NCI-H82 treated with DMSO at 0.1 percent for 48 hours (cell line): ENCODE data around the gene MDP1.
A peak's percentile ranks its signal among the peaks of the same experiment; 100 is the strongest.

ENCODE experiments used
- DNase-seq: peaks from one replicate; lab custom pipeline; 2025; ENCODE audit not compliant: unreplicated experiment; lab: John Stamatoyannopoulos, UW

The MDP1 gene

DNA sequence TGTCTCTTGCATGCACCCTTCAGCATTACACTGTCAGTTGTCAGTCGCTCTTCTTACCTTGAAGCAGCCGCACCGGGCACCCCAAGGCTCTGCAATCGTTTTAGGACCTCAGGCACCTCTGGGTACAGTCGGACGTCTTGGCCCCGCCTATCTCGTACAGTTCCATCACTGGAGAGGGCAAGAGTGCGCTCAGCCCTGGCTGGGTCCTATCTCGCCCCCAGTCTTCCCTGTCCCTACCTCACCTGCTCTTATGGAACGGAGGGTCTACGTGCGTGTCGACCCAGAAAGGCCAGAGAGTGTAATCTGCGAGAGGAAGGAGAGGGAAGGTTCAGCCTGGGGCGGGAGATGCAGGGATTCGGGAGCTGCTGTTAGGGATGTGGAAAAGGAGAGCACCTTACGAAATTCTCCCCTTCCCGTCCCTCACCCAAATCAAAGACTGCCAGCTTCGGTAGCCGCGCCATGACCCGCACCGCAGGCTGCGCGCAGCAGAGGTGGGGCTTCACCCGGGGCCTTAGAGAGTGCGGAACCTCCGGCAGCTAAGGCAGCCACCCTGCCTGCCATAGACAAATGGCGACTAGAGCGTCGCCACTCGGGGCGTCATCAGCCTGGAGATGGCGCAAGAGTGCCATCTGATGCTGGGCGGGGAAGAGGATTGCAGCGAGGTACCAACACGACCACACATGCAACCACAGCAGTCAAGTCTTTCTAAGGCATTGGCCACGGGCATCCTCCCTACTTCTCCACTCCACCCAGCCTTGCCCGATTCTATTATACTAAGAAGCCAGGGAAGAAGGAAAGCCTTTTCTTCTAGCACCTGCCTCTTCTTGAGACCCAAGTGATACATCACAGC is at the start of gene MDP1:
Gene MDP1, minus strand, starts transcription at position 572 of the 850 bp plus-strand sequence. Its CDS starts 111 bp downstream, at position 461.
- peak; percentile 48 for DNase-seq

DNA sequence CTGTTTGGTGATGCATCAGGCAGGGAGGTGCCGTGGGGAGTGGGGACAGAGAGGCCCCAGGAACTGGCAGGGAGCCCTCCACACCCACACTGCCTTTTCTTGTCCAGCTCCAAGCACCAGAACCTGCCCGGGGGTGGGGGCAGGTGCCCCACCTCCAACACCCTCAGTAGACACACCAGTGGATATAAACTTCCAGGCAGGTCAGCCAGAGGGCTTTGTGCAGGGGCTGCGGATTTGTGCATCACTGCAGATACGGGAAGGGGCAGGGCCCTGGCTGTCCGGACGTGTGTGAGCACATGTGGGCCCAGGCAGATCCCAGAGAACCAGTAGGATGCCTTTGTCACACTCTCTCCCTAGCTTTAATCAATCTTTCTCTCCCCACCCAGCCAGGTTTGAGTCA is 48.4 kb upstream of the MDP1 start:
- no peak for DNase-seq

DNA sequence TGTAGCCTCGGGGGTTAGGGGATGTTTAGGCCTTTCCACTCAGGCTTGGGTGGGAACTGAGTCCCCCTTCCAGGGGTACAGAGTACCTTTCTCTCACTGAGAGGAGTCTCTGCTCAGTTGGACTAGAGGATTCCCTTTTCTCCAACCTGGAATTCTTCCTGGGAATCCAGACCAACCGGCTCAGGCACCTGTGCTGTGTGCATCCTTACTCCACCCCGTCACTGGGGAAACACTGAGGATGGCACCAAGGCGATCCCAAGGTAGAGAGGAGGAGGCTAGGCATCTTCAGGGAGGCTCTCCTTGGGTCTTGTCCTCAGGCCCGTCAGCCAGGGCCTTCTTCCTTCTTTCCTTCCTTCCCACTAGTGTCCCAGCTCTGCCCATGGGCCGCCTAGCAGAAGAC is 48.0 kb upstream of the MDP1 start:
- DNase-seq = no peak

DNA sequence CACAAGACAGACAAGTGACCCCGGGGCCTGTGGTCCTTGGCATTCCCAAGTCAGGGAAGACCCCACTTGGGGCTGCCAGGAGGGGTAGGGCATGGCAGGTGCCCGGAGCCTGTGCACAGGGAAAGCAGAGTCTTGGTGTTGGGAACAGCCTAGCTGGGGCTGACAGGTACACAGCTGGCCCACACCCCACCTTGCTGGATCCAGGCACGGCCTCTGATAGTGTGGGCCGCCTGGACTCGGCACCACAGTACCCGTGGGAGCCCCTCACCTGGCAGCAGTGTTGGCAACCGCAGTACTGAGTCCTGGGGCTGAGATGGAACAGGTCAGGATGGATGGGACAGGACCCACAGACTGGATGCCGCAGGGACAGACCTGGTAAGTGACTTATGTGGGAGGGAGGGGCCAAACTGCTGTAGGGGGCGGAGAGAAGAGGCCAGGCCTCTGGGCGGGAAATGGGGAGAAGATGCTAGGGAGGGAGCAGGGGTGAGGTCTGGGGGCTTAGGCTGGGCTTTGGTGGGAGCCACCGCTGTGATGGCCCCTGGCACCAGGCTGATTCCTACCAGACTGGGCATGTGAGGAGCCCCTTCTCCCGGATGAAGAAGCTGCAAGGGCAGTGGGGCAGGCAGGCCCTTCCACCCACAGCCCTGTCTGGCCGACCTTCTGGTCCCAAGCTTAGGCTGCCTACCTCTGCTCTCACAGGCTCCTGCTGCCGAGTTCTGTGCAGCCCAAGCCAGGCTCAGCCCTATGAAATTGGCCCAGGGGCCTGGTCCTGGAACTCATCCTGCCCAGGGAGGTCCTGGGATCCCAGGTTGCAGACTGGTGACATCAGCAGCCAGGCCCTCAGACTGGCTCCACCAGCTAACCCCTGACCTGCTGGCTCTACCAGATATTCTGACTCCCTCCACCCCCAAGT is 47.2 kb upstream of the MDP1 start, which contains the start of gene TGM1:
Gene TGM1, minus strand, starts transcription at position 357 of the 913 bp plus-strand sequence. CDS start 825 bp downstream, outside the sequence.
- no peak for DNase-seq

DNA sequence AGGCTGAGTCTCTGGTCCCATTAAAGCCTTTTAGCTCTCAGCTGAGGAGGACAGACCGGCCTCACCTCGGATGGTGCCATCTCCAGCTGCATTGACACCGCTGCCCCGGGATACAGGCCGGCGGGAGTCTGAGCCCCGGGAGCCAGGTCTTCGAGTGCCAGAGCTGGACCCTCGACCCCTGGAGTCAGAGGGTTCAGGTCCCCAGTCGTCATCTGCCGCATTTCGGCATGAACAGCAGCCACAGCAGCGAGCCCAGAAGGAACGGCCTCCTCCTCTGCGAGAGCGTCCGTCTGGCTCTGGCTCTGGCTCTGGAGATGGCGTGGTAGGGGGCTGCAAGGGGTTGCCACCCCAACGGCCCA is 46.1 kb upstream of the MDP1 start:
- no peak for DNase-seq

DNA sequence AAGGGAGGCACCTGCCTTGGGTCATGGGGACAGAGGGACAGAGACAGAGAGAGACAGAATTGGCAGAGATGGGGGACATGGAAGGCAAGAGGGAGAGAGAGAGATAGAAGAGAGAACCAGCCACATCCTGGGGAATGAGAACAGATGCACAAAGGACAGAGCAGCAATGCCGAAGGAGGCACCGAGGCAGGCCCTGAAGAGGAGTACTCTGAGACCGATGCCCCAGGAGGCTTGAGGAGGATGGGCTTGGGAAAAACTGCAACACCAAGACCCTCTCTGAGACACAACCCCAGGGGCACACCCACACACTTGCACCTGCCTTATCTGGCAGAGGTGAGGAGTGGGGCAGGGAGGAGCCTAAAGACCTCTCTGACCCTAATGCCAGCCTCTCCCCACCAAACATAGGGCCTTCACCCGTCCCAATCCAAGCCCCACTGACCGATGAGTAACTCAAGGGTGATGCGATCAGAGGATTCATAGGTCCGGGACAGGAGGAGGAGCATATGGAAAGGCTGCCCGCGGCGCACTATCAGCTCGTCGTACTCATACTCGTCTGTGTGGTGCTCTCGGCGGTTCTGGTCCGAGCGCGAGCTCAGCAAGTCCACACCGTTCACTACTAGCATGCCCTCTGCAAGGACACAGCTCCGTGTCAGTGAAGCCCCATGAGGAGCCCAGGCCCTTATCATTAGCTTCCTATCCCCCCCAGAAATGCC is 45.5 kb upstream of the MDP1 start:
- DNase-seq = no peak

DNA sequence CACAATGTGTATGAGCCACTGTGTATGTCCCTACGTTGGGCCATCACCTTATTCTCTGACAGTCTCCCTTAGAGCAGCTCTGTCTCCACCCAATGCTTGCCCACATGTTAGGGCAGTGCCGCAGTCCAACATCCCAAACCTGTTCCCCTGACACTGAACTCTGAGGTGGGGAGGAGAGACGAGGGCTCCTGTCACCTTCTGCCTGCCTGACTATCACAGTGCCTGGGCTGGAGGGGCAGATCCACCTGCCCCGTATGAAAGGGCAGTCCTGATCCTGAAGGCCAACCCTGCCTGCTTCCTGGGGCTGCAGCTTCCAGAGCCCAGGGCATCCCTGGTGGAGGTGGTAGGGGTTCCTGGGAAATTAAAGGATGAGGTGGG is 44.9 kb upstream of the MDP1 start:
- no peak for DNase-seq

DNA sequence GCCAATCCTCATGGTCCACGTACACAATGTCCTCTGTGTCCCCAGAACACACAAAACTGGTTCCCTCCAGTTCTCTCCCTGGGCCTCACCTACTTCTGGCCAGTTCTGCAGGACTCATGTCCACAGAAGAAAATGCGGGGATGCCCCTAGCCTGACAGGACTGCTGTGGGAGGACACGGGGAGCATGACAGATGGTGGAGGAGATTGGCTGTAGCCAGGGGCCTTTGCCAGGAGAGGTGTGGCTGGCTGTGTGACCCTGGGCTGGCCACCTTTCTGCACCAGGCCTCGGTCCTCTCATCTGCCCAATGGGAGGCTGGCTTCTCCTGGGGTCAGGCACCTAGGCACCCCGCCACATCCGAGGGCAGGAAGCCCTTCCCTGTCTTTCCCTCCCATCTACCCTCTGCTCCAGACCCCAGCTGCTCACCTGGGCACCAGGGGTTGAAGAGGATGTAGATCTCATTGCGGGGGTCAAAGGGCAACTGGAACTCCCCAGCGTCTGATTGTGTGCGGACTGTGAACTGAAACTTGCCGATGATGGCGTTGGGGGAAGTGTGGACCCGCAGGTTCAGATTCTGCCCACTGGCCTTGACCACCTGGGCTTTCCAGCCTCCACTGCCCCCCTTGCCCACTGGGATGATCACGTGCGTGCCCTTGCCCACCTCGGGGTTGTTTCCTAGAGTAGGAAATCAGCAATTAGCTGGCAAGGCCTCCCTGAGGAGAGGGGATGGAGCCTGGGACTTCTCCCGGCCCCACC is 44.3 kb upstream of the MDP1 start:
- no peak for DNase-seq

DNA sequence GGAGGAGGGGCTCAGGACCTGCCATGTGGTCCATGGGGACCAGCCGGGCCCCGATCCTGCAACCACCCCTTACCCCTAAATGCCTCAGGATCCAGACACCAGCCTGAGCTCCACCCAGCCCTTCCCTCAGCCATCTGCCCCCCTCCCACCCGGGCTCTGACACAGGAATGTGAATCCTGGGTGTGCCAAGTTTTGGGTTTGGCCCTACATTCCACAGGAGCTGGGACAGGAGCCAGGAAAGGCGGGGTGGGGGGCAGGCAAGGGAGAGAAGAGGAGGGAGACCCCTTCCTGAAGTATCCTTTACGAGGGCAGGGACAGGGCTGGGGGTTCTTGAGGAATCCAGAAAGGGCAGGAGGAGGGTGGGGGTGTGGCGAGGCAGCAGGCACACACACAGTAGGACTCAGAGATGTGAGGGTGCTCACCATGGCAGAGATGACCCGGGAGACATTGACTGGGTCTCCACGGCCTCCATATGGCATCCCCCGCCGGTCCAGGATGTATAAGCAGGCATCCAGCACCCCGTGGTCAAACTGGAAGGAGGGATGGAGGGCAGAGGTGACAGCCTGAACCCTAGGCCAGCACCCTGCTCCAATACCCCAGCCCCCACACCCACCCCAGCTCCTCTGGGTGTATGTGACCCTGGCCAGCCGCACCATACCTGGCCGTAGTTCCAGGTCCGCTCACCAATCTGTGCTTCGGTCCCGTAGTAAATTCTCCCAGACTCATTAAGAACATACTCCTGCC is 43.6 kb upstream of the MDP1 start:
- no peak for DNase-seq

DNA sequence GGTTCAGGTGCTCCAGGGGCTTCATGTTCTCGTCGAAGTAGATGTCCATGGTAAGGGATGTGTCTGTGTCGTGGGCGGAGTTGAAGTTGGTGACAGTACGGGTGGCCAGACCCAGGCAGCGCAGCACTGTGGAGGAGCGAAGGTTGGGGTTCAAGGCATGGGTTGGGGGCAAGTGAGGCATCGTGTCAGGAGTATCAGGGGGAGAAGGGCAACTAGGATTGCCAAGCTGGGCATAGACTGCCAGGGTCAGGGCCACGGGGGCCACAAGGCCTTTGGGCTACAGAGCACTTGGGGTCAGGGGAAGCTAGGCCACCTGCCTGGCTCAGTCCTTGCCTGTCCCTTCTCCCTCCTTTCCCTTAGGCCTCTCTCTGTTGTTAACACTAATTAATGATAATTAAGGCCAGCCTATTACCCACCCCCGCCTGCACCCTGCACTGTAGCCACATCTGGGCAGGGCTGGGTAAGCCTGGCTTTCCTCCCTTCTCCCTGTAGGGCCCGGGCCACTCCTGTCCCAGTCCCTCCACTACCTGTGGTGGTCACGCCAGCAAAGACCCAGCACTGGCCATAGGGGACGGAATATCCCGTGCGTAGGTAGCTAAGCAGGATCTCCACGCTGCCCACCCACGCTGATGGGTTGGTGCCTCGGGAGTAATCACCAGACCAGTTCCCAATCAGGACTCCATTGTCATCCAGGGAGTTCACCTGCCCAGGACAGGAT is 42.8 kb upstream of the MDP1 start:
- no peak for DNase-seq

DNA sequence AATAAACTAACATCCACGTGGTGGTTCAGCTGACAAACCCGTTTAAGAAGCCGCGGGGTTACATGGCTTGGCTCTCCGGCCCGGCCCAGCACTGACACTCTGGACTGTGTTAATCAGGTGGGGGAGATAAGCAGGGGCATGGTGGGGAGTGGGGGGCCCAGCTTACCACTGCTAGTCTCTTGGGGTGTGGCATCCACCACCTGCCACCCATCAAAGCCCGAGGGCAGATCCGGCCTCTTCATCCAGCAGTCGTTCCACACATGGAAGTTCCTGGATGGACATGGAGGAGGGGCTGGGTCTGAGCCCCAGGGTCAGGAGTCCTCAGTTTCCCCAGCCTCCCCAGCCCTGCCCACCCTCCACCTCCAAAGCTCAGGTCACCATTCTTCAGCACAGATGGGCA is 42.3 kb upstream of the MDP1 start:
- no peak for DNase-seq

DNA sequence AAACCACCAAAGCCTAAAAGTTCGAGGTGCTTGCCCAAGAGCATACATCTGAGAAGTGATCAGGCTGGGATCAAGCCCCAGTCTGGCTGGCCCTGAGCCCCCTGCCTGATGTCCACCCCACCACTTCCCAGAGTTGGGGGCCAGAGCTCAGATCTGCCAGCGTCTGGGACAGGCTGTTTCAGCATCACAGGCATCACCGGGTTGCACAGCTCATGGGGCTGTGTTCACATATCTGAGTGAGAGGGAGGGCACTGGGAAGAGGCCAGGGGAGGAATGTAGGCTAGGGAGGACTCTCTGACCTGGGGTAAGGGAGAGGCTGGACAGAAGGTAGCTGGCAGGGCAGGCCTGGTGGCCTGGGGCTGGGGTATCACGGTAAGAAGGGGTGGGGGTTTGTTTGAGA is 41.1 kb upstream of the MDP1 start:
- DNase-seq = no peak

DNA sequence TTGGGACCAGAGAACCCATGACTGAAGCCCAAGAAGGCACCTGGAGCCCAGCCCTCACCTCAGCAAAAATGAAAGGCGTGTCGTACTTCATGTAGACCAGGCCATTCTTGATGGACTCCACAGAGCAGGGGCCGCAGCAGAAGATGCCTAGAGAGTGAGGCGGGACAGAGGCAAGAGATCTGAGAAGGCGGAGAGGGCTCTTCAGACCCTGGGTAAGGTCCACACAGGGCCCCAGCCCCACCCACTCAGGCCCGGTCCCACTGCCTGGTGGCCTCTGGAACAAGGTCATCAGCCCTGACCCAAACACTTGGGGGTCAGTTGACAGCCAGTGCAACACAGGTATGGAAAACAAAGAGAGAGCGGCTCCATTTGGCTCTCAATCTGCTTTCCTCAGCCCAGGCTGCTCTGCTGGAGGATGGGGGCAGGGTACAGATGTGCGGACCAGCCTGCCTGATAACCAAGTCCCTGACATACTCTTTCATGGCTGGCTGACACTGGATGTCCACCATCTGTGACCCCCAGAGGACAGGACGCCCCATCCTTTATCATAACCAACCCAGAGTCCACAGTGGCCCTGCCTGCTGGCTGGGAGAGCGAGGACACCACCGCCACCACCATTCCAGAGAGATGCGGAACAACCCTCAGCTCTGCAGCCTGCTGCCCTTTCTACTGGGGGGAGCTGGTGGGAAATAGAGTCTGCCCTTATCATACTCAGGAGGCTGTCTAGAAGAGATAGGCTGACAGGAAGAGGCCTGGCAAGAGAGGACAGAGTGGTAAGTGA is 40.3 kb upstream of the MDP1 start:
- no peak for DNase-seq

DNA sequence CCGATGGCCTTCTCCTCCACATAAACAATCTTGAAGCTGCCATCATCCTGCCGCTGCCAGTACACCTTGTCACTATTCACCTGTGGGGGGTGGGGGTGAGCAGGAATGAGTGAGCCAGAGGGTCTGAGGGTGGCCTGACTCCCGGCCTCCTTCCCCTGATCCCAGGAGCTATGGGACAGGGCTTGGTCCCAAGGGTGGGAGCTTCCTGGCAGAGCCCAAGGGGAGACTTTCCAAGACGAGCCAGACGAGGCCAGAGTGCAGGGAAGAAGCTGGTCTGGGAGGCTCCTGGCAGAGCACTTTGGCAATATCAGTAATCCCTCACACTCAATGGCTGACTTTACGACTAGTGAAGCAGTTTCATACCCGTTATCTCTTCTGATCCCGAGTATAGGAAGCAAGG is 39.6 kb upstream of the MDP1 start:
- DNase-seq = no peak

DNA sequence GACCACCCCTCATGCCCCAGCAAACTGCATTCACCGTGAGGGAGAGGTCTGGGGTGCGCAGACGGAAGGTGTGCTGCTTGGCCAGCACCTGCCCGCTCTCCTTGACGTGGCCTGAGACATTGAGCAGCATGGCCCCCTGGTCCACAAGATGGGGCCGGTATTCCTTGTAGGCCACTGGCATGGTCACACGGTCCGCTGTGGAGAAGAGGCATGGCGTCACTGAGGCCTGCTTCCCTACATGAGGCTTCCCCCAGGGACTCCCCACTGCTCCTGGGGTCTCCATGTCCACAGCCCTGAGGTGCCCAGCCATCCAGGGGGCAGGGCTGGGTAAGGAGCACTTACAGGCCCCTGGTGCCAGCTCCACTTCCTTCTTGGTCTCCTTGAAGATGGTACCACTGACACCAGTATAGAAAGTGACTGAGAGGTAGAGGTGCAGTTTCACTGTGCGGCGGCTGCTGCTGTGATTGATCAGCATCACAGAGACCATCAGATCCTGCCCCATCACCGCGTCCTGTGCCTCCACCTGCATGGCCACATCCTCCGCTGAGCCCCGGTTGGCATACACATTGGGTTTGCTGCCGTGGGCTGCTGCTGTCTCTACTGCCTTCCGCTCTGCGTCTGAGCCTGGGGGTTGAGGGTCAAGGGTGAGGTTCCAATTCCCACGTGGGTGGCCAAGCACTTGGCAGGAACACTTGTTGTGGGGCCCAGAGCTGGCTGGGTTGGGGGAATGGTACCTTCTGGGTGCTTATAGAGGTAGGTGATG is 38.9 kb upstream of the MDP1 start:
- DNase-seq = no peak

DNA sequence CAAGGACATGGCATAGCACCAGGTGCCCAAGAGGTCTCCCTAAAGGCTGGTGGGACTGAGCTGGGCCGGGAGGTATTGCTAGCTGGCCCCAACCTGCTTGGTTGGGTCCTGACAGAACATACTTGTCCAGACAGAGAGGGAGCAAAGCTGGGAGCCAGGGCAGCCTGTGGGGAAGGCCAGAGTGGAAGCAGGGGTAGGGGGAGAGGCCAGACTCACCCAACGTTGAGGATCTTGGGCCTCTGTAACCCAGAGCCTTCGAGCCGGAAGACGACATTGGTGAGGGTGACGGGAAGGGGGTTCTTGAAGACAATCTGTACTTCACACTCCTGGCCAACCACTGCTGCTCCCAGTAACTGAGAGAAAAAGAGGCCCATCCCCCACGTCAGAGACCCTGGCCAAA is 38.1 kb upstream of the MDP1 start:
- DNase-seq = no peak

DNA sequence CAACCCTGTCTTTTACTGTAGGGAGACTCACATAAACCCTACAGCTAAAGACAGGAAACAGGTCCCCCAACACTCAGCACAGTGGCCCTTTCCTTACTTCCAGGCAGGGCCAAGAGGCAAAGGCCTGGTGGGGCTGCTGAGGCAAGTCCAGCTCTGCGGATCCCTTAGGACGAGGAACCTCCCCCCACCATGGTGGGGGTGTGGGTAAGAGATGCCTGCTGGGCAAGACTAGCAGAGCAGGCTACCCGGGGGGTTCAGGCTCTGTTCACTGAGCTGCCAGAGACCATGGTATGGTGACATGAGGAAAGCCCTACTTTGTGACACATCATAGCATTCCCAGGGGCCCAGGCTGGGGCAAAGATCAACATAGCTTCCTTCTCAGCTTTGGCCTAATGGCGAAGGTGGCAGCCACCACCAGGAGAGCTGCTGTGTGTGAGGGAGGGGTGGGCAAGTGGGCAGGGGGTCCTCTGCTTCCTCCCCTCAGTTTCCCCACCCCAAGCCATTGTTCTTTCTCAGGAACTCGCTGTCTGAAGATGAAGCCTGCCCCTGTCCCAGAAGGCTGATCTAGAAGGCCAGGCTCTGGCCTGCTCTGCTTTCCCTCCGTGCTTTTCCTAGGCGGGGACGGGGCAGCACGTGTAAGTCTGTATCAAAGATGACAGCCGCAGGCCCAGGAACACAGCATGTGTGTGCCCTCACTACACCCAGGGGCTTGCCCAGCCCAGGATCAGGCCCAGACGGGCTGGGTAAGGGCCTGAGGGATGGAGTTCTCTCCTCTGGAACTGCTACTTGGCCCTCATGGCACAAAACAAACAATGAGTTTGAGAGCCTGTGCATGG is 36.6 kb upstream of the MDP1 start:
- no peak for DNase-seq
